ENCODE results near the gene LMBRD2. TPM values are rescaled to one million over a fixed set of nuclear protein-coding genes. Genes with fewer than 3 reads are reported as not detected.
"Not testable (repeated sequence)": the region's sequence is repeated elsewhere in the genome, so short reads cannot be mapped to it uniquely, and the experiment has no call there.

LMBRD2 gene
- total RNA-seq: 3.8 TPM

DNA sequence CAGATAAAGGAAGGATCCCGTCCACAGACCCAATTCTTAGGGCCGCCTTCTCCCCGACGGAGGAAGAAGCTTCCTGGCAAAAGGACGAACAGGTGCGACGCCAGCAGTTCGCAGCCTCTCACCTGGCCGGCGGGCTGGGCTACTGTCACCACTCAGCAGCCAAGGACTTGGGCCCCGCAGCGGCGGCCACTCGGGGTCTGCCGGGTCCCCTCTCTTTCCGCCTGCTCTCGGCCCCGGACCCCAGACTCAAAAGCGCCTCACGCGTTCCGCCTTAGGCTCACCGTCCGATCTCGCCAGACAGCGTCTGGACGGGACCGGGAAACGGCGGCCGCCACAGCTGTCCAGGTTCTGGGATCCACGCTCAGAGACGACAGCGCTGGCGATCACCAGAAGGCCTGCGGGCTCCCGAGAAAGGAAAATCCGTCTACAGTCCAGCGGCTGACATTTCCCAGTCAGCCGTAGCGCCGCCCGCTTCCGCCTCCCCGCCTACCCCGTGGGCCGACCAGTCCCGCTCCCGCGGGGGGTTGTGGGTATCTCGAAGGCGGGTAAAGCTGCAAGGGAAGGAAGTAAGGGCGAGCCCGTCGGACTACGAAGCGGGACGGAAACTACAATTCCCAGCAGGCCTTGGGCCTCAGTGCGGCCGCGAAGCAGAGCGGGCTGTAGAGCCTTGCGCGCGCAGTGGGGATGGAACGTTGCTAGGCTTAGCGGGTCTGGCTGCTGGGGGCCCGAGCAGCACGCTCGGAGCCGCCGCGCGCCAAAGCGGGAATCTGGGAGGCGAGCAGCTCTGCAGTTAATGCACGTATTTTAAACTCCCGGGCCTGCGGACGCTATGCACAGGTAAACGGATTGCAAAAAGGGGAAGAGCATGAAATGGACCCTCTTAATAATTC, at the start of gene LMBRD2, which contains the start of gene SKP2:
Gene LMBRD2 (minus strand): TSS at position 454 of the 890 bp plus-strand sequence. CDS start 8,538 bp downstream, outside the sequence.
Gene SKP2 (plus strand): TSS at position 678 of the 890 bp plus-strand sequence. CDS start 152 bp downstream, at position 830.
- DNase-seq (ENCODE audit: low read depth in 2 of 3, low spot score in 2 of 3): peak; percentile 86 to 98 (median 98)

DNA sequence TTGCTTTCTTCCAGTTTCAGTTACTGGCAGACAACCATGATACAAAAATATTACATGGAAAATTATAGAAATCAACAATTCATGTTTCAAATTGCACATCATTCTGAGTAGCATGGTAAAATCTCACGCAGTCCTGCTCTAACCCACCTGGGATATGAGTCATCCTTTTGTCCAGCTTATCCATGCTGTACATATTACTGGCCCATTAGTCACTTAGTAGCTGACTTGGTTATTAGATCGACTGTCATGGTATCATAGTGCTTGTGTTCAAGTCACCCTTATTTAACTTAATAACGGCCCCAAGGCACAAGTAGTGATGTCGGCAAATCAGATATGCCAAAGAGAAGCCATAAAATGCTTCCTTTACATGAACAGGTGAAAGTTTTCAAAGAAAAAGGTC, 48.8 kb upstream of the LMBRD2 start:
- DNase-seq (ENCODE audit: low read depth in 2 of 3, low spot score in 2 of 3): no peak

DNA sequence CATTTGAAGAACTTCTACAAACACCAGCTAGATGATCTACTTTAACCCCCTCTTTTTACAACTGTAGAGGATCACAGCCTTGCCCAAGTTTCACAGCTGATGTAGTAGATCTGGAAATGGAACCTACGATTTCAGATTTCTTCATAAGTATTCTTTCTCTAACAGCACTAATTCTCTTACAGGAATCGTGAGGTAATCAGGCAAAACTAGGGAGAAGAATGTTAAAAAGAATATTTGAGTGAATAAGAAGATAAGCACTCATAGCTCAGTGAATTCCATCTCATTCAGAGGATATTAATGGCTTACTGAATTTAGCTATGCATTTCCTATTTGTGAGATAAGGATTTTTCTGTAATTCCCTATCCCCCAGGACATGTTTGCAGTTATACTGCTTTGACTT, 47.9 kb upstream of the LMBRD2 start:
- DNase-seq (ENCODE audit: low read depth in 2 of 3, low spot score in 2 of 3): no peak

DNA sequence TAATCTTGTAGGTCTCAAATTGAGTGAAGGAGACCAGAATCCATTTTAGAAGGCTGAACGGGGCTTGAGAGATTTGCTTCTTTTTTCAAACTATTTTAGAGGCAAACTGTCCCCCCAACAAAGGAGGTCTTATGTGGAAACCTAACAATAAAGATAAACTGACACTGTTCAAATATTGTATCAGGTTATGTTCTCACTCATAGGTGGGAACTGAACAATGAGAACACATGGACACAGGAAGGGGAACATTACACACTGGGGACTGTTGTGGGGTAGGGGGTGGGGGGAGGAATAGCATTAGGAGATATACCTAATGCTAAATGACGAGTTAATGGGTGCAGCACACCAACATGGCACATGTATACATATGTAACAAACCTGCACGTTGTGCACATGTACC, 47.1 kb upstream of the LMBRD2 start:
- DNase-seq (ENCODE audit: low read depth in 2 of 3, low spot score in 2 of 3): not testable (repeated sequence)

DNA sequence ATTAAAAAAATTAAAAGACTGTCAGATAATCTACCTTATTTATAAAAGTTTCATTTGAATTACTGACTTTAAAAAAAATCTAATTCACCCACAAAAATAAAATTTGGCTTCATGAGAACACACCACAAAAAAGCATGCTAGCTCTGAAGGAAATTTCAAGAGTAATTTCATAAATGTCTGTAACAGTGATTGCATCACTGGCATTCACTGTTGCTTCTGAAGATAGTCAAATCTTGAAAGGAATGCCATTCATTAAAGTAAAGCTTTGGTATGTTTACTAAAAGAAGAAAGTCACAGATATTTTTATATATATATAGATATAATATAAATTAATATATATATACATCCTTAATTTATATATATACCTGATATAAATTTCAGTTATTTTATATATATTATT, 46.6 kb upstream of the LMBRD2 start:
- DNase-seq (ENCODE audit: low read depth in 2 of 3, low spot score in 2 of 3): no peak

DNA sequence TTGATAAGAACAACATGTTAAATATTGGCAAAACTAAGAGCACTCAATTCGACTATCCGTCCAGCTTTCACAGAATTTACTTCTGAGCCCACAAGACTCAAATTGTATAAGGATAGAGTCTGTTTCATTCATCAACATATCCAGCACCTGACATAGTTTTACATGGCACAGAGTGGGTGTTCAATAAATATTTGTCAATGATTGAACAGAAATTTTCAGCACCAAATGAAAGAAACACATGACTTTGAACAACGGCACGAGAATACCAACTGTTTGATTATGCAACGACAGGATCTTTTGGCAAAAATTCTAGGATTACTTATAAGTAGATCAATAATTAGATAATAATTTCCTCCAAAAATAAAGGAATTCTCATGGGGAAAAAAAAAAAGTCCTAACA, 42.1 kb upstream of the LMBRD2 start:
- no peak for DNase-seq (ENCODE audit: low read depth in 2 of 3, low spot score in 2 of 3)

DNA sequence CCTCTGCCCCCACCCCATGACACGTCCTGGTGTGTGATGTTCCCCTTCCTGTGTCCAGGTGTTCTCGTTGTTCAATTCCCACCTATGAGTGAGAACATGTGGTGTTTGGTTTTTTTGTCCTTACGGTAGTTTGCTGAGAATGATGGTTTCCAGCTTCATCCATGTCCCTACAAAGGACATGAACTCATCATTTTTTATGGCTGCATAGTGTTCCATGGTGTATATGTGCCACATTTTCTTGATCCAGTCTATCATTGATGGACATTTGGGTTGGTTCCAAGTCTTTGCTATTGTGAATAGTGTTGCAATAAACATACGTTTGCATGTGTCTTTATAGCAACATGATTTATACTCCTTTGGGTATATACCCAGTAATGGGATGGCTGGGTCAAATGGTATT, 32.7 kb upstream of the LMBRD2 start:
- DNase-seq (ENCODE audit: low read depth in 2 of 3, low spot score in 2 of 3): not testable (repeated sequence)

DNA sequence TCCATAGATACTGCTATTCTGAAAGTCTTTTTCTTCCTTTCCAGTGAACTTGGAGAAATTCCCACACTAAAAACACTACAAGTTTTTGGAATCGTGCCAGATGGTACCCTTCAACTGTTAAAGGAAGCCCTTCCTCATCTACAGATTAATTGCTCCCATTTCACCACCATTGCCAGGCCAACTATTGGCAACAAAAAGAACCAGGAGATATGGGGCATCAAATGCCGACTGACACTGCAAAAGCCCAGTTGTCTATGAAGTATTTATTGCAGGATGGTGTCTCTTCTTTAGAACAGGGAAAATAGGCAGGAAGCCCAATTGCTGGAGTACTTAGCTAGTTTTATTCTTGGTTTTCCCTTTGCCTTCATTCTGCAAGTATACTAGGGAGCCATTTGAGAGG, 30.1 kb upstream of the LMBRD2 start:
- no peak for DNase-seq (ENCODE audit: low read depth in 2 of 3, low spot score in 2 of 3)

DNA sequence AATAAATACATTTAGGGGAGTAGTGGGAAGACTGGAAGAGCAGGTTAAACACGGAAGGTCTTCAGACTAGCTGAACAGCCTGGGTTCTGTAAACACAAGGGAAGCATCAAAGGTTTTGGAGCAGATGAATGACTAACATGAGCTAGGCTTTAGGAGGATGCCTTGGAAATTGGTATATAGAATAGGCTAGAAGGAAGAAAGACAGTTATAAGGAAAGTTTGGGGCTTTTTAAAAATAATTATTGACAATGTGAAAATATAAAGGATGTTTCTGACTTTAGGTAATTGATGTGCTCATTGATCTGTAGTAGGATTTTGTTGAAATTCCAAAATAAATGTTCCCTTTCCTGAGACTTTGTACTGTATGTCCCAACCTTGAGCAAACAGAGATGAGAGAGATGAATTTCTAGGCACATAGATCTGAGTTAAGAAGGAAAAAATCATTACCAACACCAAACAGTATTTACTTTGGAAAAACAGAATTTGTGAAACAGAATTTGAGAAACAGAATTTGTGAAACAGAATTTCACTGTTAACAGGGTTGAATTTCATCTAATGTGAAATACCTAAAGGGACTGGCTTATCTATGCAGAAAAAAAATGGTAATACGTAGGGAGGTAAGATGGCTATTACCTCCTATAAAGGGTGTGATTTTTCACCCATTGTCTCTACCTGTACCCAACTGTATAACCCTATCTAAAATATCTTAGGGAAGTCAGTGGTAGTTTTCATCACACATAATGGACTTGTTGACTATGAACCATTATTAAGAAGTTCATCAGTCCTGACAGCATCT, 29.1 kb upstream of the LMBRD2 start:
- no peak for DNase-seq (ENCODE audit: low read depth in 2 of 3, low spot score in 2 of 3)

DNA sequence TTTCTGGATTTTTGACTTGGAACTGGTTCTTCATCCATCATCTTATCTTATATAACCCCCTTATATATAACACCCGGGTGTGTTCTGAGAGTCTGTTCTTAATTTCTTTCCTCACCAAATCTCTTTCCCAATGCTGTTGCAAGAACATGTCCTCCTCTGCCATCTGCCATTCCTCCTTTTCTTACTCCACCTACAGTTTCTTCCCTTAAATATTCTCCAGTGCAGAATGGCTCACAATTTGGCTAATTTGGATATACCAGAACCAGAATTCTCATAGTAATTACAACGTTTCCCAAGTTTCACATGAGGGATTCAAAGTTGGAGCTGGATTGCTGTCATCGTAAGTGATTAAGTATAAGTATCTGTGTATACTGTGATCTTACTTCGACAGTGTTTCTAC, 28.3 kb upstream of the LMBRD2 start:
- DNase-seq (ENCODE audit: low read depth in 2 of 3, low spot score in 2 of 3): no peak

DNA sequence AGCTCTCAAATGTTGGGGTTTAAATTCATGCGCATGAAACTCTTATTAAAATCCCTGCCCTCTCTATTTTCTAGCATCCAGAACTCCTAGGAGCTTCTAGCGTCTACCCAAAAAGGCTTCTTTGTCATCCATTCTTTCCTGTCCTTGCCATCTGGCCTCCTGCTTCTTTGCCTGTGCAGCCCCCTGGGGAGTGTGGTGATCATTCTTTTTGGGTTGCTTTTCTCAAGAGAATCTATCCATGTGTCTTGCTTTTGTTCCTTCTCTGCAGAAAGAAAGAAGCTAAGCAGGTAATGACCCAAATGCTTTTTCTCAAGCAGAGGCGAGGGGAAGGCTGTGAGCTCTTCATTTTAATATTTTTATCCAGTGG, 26.8 kb upstream of the LMBRD2 start:
- DNase-seq (ENCODE audit: low read depth in 2 of 3, low spot score in 2 of 3): no peak

DNA sequence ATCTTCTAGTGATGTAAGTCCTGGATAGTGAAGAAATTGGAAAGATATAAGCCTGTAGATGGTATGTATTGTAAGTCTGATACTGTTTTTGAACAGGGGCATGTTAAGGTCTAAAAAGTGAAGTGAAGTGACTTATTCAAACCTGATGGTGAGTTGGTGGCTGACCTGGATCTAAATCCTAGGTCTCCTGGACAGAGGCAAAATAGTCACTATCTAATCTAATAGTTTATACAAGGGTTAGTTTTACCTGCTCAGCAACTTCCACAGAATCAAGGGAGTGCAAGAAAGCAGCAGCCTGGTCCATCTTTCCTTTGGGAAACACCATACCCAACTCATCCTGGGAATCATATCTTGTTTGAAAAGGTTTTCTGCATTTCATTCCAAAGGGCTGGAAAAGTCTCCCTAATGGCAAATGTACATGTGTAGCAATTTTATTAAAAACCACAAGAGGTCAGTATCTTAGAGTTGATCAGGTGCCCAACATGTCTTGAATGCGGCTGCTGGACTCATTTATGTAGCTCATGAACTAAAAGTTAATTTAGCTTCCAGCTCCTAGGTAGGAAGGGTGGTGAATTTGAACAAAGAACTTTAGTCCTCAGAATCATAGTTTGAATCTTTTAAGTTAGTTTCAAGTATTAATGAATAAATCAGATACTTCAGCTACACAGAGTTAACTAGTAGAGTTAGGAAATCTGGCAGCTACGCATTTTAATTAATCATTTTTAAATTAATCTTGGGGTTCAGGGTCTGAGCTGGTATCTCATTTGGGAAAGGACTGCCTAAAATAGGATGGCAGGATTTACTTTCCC, 26.2 kb upstream of the LMBRD2 start:
- DNase-seq (ENCODE audit: low read depth in 2 of 3, low spot score in 2 of 3): peak in 2 of 3 donors; percentile 11 to 31

DNA sequence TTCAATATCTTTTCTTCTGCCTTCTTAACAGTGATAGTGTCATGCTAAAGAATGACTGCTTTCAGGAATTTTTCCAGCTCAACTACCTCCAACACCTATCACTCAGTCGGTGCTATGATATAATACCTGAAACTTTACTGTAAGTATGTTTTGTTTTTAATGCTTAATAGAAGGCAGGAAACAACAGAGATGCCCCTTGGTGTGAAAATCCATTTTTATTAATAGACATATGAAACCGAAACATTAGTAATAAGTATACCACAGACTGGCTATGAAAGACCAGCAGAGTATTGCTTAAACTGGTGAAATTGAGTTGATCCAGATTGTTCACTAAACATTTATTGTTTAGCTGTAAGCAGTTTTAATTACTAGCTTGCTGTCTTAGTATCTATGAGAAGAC, 25.5 kb upstream of the LMBRD2 start:
- no peak for DNase-seq (ENCODE audit: low read depth in 2 of 3, low spot score in 2 of 3)

DNA sequence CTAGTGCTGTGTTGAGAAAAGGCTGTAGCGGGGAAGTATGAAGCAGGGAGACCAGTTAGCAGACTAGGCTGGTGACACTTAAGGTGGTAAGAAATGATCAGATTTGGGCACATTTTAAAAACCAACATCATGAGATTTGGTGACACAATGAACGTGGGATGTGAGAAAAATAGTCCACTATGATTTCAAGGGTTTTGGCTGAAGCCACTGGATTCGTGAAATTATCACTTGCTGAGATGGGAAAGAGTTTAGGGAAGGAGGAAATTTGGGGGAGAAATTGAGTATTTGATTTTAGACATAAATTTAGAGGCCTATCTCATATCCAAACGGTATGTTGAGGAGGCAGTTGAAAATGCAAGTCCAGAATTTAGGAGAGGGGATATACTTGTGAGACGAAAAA, 23.4 kb upstream of the LMBRD2 start:
- DNase-seq (ENCODE audit: low read depth in 2 of 3, low spot score in 2 of 3): no peak

DNA sequence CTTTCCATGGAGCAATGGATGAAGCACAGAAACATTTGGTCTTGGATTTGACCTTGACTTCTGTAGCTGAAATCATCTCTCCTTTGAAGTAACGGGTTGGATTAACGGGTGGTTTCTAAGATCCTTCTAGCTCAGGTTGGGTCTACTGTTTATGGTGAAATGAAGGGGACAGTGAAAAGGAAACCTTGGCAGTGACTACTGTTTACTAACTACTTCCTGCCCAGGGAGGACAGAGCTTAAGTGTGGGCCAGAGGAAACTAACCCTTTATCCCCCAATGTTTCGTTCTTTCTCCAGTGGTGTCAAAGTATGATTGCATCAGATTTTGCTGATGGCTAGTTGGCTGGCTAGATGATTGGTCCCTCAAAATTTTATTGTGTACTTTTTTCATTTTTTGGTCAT, 22.4 kb upstream of the LMBRD2 start:
- DNase-seq (ENCODE audit: low read depth in 2 of 3, low spot score in 2 of 3): no peak

DNA sequence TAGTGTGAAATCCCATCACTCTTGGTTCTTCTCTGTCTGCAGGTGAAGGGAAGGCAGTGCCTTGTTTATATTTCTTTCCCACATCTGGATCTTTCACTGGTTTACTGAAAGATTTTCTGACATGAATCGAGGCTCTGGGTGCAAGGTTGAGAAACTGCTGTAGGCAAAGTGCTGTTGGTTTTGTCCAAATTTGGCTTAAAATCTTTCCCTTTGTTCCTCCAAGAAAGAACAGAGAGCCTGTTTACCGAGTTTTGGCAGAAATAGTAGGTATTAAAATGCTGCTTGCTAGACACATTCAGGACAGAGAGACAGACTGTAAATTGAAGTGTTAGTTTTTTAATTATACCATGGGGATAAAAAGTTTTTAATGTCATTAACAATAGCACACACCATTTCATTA, 21.7 kb upstream of the LMBRD2 start:
- no peak for DNase-seq (ENCODE audit: low read depth in 2 of 3, low spot score in 2 of 3)

DNA sequence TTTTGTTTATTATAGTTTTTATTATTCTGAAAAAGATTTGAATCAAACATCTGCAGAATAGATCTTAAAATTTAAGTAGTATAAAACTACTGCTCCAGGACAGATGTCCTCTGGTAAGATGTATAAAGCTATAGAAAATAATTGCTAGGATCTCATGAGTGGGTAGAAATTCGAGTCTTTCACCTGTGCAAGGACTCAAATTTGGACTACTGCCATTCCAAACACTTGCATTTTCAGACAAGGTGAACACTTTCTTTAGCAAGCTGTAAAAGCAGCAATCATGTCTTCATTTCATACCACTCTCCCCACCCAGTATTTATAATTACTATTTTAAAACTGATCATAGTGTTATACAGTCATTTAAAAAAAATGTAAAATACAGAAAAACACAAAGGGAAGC, 20.9 kb upstream of the LMBRD2 start:
- DNase-seq (ENCODE audit: low read depth in 2 of 3, low spot score in 2 of 3): no peak

DNA sequence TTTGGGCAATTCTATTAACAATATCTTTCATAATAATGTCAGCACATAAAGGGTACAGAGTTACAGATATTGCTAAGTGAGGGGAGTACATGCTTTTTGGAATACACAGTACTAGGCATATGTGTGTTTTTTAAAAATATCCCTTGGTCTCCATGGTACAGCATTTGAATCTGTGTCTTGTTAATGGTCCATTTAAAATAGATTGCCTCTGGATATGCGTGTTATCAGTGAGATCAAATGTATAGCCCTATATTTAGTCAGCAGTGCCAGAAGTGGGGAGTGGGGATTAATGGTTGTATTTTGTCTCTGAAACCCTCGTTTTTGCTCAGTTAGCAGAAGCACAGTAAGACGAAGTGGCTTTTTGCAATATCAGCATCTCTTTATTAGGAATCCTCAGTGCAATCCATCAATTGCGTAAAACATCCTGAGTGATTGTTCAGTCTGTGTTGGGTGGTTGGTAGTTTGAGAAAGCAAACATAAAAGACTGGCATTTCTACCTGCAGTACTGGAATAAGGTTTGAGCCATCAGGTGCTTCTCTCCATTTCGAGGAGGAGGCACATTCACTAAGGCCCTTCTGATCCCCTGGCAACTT, 19.2 kb upstream of the LMBRD2 start:
- DNase-seq (ENCODE audit: low read depth in 2 of 3, low spot score in 2 of 3): no peak

DNA sequence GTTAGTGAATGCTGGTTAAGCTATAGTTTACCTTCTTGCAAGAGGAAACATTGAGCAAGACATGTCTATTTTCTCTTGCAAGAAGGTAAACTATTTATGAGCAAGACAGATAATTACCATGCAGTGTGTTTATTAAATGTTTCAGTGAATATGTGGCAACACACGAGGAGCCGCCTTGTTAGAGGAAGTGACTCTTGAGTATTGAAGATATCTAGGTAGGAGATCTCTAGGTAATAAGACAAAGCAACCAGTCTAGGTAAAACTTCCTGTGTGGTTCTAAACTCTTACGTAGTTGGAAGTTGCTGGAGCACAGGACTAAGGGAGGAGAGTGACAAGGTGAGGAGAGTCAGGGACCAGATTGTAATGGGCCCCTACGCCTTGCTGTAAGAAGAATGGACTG, 17.1 kb upstream of the LMBRD2 start:
- no peak for DNase-seq (ENCODE audit: low read depth in 2 of 3, low spot score in 2 of 3)

DNA sequence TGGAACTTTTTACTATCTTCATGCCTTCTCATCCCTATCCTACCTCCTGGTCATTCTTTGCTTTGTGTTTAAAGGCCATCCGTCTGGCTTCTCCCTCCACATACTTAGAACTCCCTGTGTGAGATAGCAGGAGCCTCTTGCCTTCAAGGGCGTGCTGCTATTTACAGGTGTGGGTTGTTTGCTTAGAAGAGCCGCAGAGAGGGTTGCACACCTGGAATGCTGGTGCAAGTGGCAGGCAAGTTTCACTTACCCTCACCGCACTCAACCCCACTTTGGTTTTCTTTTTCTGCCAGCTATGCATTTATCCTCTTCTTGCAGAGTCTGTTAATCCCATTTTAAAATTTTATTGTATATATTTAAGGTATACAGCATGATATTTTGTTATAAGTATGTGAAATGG, 12.8 kb upstream of the LMBRD2 start:
- DNase-seq (ENCODE audit: low read depth in 2 of 3, low spot score in 2 of 3): no peak

Measured in hematopoietic multipotent progenitor cell (in vitro differentiated cells).